Trophoblast cell (in vitro differentiated cells and primary cell): ENCODE measurements around the gene CCDC169.

ENCODE experiments used
- DNase-seq, 2 donors: peaks; one replicate each; pipeline ENCODE4 v3.0.0-alpha.2; 2016
- H2AFZ ChIP-seq: 2 replicates; pipeline ENCODE4 v1.6.1; 2013; ENCODE audit warnings: low read length, moderate library complexity, mild to moderate bottlenecking; ENCODE audit not compliant: insufficient read depth, poor library complexity
- H2AK5ac ChIP-seq: 2 replicates; pipeline ENCODE4 v1.6.1; 2013; ENCODE audit warnings: mild to moderate bottlenecking, low read length
- H2BK120ac ChIP-seq: 2 replicates; pipeline ENCODE4 v1.6.1; 2013; ENCODE audit warnings: low read length, mild to moderate bottlenecking, moderate library complexity; ENCODE audit not compliant: insufficient read depth, poor library complexity
- H2BK12ac ChIP-seq: 2 replicates; pipeline ENCODE4 v1.6.1; 2013; ENCODE audit warnings: mild to moderate bottlenecking, low read length, moderate library complexity
- H2BK5ac ChIP-seq: 2 replicates; pipeline ENCODE4 v1.6.1; 2013; ENCODE audit warnings: low read length, low read depth, moderate library complexity, mild to moderate bottlenecking; ENCODE audit not compliant: poor library complexity
- H3K14ac ChIP-seq: 2 replicates; pipeline ENCODE4 v1.6.1; 2013; ENCODE audit warnings: mild to moderate bottlenecking, low read length
- H3K18ac ChIP-seq: 2 replicates; pipeline ENCODE4 v1.6.1; 2013; ENCODE audit warnings: mild to moderate bottlenecking, low read length
- H3K23ac ChIP-seq: 2 replicates; pipeline ENCODE4 v1.6.1; 2013; ENCODE audit warnings: low read length
- H3K27ac ChIP-seq: 2 replicates; pipeline ENCODE4 v1.5.1; 2013; ENCODE audit warnings: low read depth, mild to moderate bottlenecking, inconsistent platforms, low read length, moderate library complexity
- H3K27me3 ChIP-seq: 2 replicates; pipeline ENCODE4 v1.6.1; 2013; ENCODE audit warnings: inconsistent platforms, mild to moderate bottlenecking, low read length, moderate library complexity; ENCODE audit not compliant: insufficient read depth
- H3K36me3 ChIP-seq, 2 experiments: 1 replicate in 1 of 2; 2 replicates in 1 of 2; pipeline ENCODE4 v1.6.1; 2013; ENCODE audit warnings: low read length in 2 of 2, mild to moderate bottlenecking in 2 of 2, moderate library complexity in 1 of 2; ENCODE audit not compliant: insufficient read depth in 2 of 2, control insufficient read depth in 1 of 2
- H3K4ac ChIP-seq: 2 replicates; pipeline ENCODE4 v1.6.1; 2013; ENCODE audit warnings: low read depth, mild to moderate bottlenecking, low read length, moderate library complexity
- H3K4me1 ChIP-seq, 2 experiments: 1 replicate in 1 of 2; 2 replicates in 1 of 2; pipeline ENCODE4 v1.6.1; 2013; ENCODE audit warnings: low read length in 2 of 2, mild to moderate bottlenecking in 2 of 2, moderate library complexity in 1 of 2; ENCODE audit not compliant: insufficient read depth in 2 of 2, control insufficient read depth in 1 of 2
- H3K4me2 ChIP-seq: 2 replicates; pipeline ENCODE4 v1.6.1; 2013; ENCODE audit warnings: inconsistent platforms, mild to moderate bottlenecking, low read length, moderate library complexity
- H3K4me3 ChIP-seq: 2 replicates; pipeline ENCODE4 v1.5.1; 2013; ENCODE audit warnings: mild to moderate bottlenecking, low read depth, low read length, inconsistent platforms
- H3K79me1 ChIP-seq: one replicate; pipeline ENCODE4 v1.6.1; 2013; ENCODE audit warnings: low read length
- H3K79me2 ChIP-seq: 2 replicates; pipeline ENCODE4 v1.6.1; 2013; ENCODE audit warnings: low read length, mild to moderate bottlenecking; ENCODE audit not compliant: control insufficient read depth, insufficient read depth, poor library complexity
- H3K9ac ChIP-seq: 2 replicates; pipeline ENCODE4 v1.6.1; 2013; ENCODE audit warnings: mild to moderate bottlenecking, low read length
- H3K9me3 ChIP-seq: 2 replicates; pipeline ENCODE4 v1.6.1; 2013; ENCODE audit warnings: low read depth, mild to moderate bottlenecking, control low read depth, inconsistent platforms, low read length; ENCODE audit not compliant: insufficient read depth
- H4K12ac ChIP-seq: 2 replicates; pipeline ENCODE4 v1.6.1; 2013; ENCODE audit warnings: low read depth, mild to moderate bottlenecking, low read length, moderate library complexity
- H4K8ac ChIP-seq: 2 replicates; pipeline ENCODE4 v1.6.1; 2013; ENCODE audit warnings: low read depth, mild to moderate bottlenecking, low read length, moderate library complexity
- H4K91ac ChIP-seq: one replicate; pipeline ENCODE4 v1.6.1; 2013; ENCODE audit warnings: low read depth, mild to moderate bottlenecking, low read length, moderate library complexity
- WGBS: extraction: QIAGEN DNeasy Blood & Tissue Kit; methylation state at CpG from one replicate; pipeline ENCODE4 v1.1.7; 2013; ENCODE audit warnings: missing lambda C conversion rate; ENCODE audit not compliant: insufficient read length, insufficient coverage; ENCODE audit errors: extremely low coverage; 5-methylcytosine and 5-hydroxymethylcytosine counted together

The CCDC169 gene

DNA sequence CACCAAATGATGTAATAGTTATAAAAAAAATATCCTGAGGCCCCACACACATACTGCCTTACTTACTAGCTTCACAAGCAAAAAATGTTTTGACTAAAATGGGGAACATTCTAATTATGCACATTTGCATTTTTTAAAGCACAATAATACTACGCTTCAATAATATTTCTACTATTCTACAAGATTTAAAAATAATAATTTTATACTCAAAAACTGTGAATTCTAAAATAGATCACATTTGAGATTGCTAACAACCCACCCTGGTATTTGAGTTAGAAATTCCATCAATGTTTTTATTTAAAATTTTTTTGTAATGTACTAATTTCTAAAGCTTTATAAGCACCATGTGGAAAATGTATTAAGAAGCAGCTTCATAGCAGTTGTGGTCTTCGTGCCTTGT lies 24.2 kb downstream of the CCDC169 start:
- Histone ChIP-seq H2AK5ac (no peak overlapping the region), H3K27me3 (no peaks in the 10 kb centered on the region), H3K14ac (no peak overlapping the region), H2BK120ac (no peak overlapping the region), H3K36me3 (no peaks in the 10 kb centered on the region), H2AFZ (no peak overlapping the region), H3K4me3 (no peak overlapping the region), H2BK12ac (no peak overlapping the region), H3K23ac (no peak overlapping the region), H3K4me2 (no peak overlapping the region), H3K79me2 (no peaks in the 10 kb centered on the region), H3K9ac (no peak overlapping the region), H3K18ac (no peak overlapping the region), H3K27ac (no peak overlapping the region), H4K12ac (no peak overlapping the region), H3K79me1 (no peaks in the 10 kb centered on the region), H3K9me3 (no peaks in the 10 kb centered on the region), H4K8ac (no peak overlapping the region), H3K4ac (no peak overlapping the region), H2BK5ac (no peak overlapping the region), H4K91ac (no peak overlapping the region), H3K4me1 (no peaks in the 10 kb centered on the region)
- WGBS, result no CpG with 5 or more reads among the region's 2 CpGs
- no peak for DNase-seq

GRCh38 chr13:36261976-36262375 lies 35.6 kb downstream of the CCDC169 start:
- Histone ChIP-seq H3K18ac (no peak overlapping the region), H3K4me3 (no peak overlapping the region), H3K27me3 (no peaks in the 10 kb centered on the region), H3K4me2 (no peak overlapping the region), H2BK12ac (no peak overlapping the region), H4K12ac (no peak overlapping the region), H3K9me3 (peaks cover 2% of the 10 kb centered on the region), H3K79me1 (no peaks in the 10 kb centered on the region), H2BK120ac (no peak overlapping the region), H3K27ac (no peak overlapping the region), H3K4ac (no peak overlapping the region), H3K36me3 (no peaks in the 10 kb centered on the region), H4K91ac (no peak overlapping the region), H3K23ac (no peak overlapping the region), H3K4me1 (no peaks in the 10 kb centered on the region), H2AFZ (no peak overlapping the region), H2BK5ac (no peak overlapping the region), H2AK5ac (no peak overlapping the region), H3K9ac (no peak overlapping the region), H3K79me2 (no peaks in the 10 kb centered on the region), H4K8ac (no peak overlapping the region), H3K14ac (no peak overlapping the region)
- DNase-seq, result no peak

- H3K36me3 ChIP-seq, result no peaks in the 10 kb centered on the region
- no peak overlapping the region for H4K8ac ChIP-seq
- H3K27me3 ChIP-seq, result no peaks in the 10 kb centered on the region
- no peaks in the 10 kb centered on the region for H3K79me1 ChIP-seq
- H3K9me3 ChIP-seq, result peaks cover 2% of the 10 kb centered on the region
- no peaks in the 10 kb centered on the region for H3K4me1 ChIP-seq
- no peak overlapping the region for H3K9ac ChIP-seq
- no peak overlapping the region for H2BK12ac ChIP-seq
- H2BK5ac ChIP-seq, result no peak overlapping the region
- H2AK5ac ChIP-seq, result no peak overlapping the region
- no CpG with 5 or more reads among the region's 3 CpGs for WGBS
- no peak overlapping the region for H3K4ac ChIP-seq
- no peak overlapping the region for H3K14ac ChIP-seq
- no peaks in the 10 kb centered on the region for H3K79me2 ChIP-seq
- H3K27ac ChIP-seq, result no peak overlapping the region
- H4K91ac ChIP-seq, result no peak overlapping the region
- H3K4me2 ChIP-seq, result no peak overlapping the region
- no peak overlapping the region for H2BK120ac ChIP-seq
- no peak overlapping the region for H4K12ac ChIP-seq
- no peak overlapping the region for H3K23ac ChIP-seq
- no peak overlapping the region for H3K4me3 ChIP-seq
- no peak for DNase-seq
- H3K18ac ChIP-seq, result no peak overlapping the region
- no peak overlapping the region for H2AFZ ChIP-seq
Measured at GRCh38 chr13:36261011-36261410, 36.6 kb downstream of the CCDC169 start.

GRCh38 chr13:36259361-36260137 lies 38.1 kb downstream of the CCDC169 start:
- Histone ChIP-seq H3K9ac (no peak overlapping the region), H3K23ac (no peak overlapping the region), H3K79me1 (no peaks in the 10 kb centered on the region), H3K4me3 (no peak overlapping the region), H4K12ac (no peak overlapping the region), H2AK5ac (no peak overlapping the region), H2BK12ac (no peak overlapping the region), H3K18ac (no peak overlapping the region), H3K27ac (no peak overlapping the region), H3K4me1 (no peaks in the 10 kb centered on the region), H3K36me3 (no peaks in the 10 kb centered on the region), H4K8ac (no peak overlapping the region), H2BK5ac (no peak overlapping the region), H3K79me2 (no peaks in the 10 kb centered on the region), H3K14ac (no peak overlapping the region), H2BK120ac (no peak overlapping the region), H3K27me3 (no peaks in the 10 kb centered on the region), H2AFZ (no peak overlapping the region), H4K91ac (no peak overlapping the region), H3K4me2 (no peak overlapping the region), H3K9me3 (peaks cover 2% of the 10 kb centered on the region), H3K4ac (no peak overlapping the region)
- no CpG with 5 or more reads among the region's 8 CpGs for WGBS
- DNase-seq, result no peak
